Dedifferentiated amniotic fluid mesenchymal stem cell (primary cell): Measurements from ENCODE around the gene ACSF2.
"Not testable (repeated sequence)": the region's sequence is repeated elsewhere in the genome, so short reads cannot be mapped to it uniquely, and the experiment has no call there.

ENCODE experiments used
- DNase-seq: peaks from one replicate; pipeline ENCODE4 v3.0.0-alpha.2; 2016; ENCODE audit errors: extremely low spot score

Gene ACSF2, protein sequence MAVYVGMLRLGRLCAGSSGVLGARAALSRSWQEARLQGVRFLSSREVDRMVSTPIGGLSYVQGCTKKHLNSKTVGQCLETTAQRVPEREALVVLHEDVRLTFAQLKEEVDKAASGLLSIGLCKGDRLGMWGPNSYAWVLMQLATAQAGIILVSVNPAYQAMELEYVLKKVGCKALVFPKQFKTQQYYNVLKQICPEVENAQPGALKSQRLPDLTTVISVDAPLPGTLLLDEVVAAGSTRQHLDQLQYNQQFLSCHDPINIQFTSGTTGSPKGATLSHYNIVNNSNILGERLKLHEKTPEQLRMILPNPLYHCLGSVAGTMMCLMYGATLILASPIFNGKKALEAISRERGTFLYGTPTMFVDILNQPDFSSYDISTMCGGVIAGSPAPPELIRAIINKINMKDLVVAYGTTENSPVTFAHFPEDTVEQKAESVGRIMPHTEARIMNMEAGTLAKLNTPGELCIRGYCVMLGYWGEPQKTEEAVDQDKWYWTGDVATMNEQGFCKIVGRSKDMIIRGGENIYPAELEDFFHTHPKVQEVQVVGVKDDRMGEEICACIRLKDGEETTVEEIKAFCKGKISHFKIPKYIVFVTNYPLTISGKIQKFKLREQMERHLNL

GRCh38 chr17:50425682-50426471 is at the start of gene ACSF2:
ACSF2 (plus strand) TSS chr17:50426218; CDS start chr17:50426262, 44 bp downstream.
- DNase-seq: no peak

- no peak for DNase-seq
Measured at GRCh38 chr17:50379351-50380132, 46.5 kb upstream of the ACSF2 start.

- no peak for DNase-seq
Measured at GRCh38 chr17:50380369-50381259, 45.4 kb upstream of the ACSF2 start.

DNA sequence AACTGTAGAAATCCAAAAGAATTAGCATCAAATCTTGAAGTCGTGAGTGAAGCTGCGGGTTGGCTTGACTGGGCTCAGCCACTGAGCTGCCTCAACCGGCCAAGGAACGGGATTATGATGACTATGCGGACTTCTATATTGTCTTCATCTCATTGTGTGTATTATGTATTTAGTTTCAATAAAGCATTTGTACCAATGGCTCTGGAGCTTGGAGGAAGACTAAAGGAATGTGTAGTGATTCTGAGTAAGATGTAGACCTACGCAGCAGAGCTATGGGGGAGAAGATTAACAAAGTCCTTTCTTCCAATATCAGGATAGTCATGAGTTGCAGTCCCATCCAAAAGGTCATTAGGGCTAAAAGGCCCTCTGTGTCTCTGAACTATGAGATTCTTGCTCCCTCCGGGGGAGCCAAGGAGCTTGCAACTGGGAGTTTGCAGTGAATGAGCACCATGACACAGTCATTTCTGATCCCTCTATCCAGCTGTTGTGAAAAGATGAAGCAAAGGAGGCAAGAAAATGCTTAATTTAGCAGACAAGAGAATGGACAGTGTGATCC is 44.7 kb upstream of the ACSF2 start:
- DNase-seq: no peak

DNA sequence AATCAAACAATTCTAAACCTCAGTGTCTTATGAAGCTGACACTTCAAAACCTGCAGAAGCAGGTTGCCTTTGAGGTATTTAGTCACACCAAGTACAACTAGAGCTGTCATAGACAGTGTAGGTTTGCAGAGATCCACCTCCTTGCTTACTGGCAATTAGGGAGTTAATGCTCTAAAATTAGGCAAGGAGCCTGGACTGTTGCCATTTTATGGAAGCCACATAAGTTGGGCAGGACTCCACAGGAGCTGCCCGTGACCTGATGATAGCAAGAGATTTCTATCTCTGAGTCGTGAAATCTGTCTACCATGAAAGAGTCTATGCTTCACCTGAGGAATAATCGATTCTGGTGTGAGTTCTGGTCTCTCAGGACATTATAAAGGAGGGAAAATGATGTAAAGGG is 44.1 kb upstream of the ACSF2 start:
- DNase-seq: no peak

- DNase-seq: no peak
Measured at GRCh38 chr17:50382931-50383330, 43.1 kb upstream of the ACSF2 start.

DNA sequence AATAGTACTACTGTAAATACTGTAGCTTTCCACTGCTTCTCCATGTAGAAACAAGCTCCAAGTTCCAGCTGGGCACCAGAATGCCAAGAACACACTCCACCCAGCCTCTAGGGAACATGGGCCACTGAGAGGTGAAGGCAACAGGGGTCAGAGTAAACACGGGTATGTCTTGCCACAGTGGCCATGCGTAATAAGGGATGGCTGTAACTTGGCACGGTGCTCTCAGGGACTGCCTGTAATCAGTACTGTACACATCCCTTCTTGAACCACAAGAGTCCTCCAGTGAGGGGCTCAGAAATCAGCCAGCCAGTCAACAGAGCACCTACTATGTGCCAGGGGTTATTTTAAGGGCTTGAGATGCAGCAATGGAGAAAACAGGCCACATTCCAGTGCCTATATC is 39.5 kb upstream of the ACSF2 start:
- DNase-seq: no peak

DNA sequence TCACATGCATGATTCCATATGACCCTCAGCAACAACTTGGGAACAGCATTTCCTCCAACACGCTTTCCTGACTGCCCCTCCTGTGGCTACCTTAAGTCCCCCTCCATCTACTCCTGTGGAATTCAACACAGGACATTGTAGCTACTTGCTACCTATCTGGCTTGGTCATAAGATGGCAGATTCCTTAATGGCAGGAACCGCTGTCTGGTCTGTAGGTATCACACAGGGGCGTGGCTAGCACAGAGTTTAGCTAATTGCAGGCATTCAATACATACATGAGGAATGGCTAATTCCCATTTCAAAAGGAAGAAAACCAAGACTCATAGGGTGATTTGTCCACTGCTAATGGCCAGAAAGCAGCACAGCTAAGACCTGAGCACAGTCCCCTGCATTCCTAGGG is 37.3 kb upstream of the ACSF2 start:
- no peak for DNase-seq

GRCh38 chr17:50389534-50389933 is 36.5 kb upstream of the ACSF2 start:
- DNase-seq: no peak

DNA sequence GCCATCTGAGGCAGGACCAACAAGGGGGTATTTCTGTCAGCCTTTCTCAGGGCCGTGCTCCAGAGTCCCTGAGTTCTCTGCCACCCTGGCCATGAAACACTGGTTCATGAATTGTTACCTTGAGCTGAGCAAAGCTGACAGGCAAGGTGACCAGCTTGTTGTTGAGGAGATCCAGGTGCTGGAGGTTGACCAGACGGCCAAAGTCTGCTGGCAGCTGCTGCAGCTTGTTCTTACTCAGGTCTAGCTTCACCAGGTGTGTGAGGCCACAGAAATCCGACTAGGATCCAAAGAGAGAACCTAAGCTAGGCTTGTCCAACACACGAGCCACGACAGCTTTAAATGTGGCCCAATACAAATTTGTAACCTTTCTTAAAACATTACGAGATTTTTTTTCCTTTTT is 33.4 kb upstream of the ACSF2 start:
- no peak for DNase-seq

GRCh38 chr17:50393700-50394099 is 32.3 kb upstream of the ACSF2 start:
- no peak for DNase-seq

GRCh38 chr17:50394711-50395110 is 31.3 kb upstream of the ACSF2 start:
- DNase-seq: no peak

DNA sequence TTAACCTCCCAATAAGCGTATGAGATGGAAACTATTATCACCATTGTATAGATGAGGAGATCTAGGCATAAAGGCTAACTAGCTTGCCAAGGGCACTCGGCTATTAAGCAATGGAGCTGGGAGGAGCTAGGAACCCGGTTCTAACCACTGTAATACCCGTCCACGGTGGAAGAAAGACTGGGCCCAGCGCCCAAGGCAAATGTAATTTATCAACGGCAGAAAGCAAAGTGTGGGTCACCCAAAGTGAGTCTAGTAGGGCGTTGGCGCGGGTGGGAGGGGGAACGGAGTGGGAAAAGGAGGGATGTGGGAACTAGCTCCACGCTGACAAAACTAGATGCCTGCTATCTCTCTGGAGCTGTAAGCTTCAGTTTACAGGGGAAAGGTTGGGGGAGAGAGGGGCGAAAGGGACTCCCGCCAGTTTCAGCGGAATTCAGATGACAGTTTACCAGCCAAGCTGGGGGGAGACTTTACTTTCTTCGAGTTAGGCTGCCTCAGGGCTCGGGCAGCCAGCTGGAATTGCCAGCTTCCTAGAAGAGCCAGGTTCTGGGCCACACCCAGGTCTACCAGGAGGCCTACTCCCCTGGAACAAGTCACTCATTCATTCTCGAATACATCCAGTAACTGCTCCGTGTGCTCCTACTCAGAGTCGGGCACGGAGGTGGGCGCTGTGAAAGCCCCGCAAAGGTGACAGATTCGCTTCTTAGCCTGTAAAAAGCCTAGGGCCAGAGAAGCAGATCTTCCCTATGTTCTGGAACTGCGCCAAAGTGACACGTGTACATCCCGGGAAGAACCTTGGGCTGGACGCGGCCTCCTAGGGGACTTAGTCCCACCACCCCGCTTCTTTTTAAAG is 29.5 kb upstream of the ACSF2 start:
- peak; percentile 49 for DNase-seq

DNA sequence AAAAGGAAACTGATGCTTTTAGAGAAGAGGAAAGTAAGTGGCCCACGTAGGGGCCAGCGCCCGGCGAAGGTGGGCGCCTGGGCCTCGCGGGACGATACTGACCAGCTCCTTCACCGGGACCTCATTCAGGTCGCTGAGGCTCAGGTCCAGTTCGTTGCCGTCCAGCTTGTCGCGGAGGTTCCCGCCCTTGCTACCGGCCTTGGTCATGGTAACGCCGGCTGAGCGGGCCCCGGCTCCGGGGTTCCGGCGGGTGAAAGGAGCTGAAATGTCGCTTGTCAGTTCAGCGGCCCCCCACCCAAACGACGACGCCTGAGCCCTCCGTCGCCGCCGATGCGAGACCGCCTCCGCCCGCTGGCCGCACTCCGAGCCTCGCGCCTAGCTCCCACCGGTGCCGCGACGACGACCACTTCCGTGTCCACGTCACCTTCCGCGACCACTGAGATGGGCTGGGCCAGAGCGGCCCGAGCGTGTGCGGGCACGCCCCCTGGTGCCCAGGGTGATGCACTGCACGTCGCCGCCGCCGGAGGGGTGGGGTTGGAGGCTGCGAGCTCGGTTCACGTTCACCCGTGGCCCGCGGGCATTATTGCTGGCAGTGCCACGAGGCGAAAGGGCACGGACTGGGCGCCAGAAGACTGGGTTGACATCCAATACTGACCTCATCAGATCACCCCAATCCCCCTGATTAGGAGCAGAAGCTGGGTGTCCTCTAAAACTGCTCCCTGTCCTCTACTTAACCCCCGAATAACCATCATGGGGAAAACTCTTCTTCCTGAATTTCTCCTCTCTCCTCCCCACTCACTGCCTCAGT is 28.7 kb upstream of the ACSF2 start, which contains the start of gene LRRC59:
TSS of gene LRRC59 (minus strand) at position 413 of the 808 bp plus-strand sequence. CDS start at position 207, 206 bp downstream.
- peak; percentile 50 for DNase-seq

DNA sequence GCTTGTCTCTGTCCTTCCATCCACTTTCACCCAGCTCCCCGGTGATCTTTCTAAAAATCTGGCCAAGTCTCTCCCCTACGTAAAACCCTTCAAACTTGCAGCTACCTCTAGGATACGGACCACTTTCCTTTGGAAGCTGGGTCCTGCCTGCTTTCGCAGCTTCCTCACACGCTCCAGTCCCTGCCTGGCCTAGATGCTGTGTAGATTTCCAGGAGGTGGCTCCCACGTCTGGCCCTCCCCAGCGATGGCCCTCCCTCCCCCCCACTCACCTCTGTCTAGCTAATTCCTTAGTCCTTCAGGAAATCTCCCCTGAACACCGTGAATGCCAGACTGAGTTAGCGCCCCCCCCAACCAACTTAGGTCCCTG is 28.1 kb upstream of the ACSF2 start:
- no peak for DNase-seq

GRCh38 chr17:50398672-50399071 is 27.3 kb upstream of the ACSF2 start:
- DNase-seq: not testable (repeated sequence)

- not testable (repeated sequence) for DNase-seq
Measured at GRCh38 chr17:50399591-50399990, 26.4 kb upstream of the ACSF2 start.

DNA sequence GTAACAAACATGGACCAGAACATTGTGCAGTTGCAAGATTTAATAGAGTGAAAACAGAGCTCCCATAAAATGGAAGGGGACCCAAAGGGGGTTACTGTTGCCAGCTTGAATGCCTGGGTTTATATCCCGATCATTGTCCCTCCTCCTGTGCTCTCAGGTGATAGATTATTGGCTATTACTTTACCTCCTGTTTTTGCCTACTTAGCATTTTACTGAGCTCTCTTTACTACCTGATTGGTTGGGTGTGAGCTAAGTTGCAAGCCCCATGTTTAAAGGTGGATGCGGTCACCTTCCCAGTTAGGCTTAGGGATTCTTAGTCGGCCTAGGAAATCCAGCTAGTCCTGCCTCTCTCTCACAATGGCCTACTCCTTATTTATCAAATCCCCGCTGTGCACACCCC is 20.7 kb upstream of the ACSF2 start:
- DNase-seq: not testable (repeated sequence)

GRCh38 chr17:50406578-50406977 is 19.4 kb upstream of the ACSF2 start:
- no peak for DNase-seq
